Amniotic stem cell (primary cell): ENCODE measurements around the gene TMC8.
"Not testable (repeated sequence)": the region's sequence is repeated elsewhere in the genome, so short reads cannot be mapped to it uniquely, and the experiment has no call there.

Source experiments
- DNase-seq: peaks from one replicate; lab custom pipeline; 2025; lab: John Stamatoyannopoulos, UW

Gene TMC8

DNA sequence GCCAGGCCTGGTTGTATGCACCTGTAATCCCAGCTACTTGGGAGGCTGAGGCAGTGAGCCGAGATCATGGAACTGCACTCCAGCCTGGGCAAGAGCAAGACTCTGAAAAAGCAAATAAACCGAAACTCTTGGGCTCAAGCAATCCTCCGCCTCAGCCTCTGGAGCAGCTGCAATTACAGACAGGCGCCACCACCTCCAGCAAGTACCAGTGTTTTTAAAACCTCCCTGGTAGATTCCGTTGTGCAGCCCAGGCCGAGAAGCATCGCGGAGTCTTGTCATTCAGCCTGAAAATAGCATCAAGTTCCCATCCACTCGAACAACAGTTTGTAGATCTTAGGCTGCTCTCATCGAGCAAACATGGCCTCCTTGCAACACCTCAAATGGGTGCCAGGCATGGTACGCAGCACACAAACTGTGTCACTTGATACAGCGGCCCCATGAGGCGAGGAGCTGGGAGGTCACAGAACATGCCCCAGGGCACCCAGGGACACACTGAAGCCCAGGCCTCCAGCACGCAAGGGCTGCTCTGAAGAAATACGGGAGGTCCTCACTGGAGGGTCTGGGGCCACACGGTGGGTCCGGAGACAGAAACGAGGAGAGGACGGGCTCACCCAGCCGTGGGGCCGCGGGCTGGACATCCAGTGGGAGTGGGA is 20.1 kb upstream of the TMC8 start:
- no peak for DNase-seq

DNA sequence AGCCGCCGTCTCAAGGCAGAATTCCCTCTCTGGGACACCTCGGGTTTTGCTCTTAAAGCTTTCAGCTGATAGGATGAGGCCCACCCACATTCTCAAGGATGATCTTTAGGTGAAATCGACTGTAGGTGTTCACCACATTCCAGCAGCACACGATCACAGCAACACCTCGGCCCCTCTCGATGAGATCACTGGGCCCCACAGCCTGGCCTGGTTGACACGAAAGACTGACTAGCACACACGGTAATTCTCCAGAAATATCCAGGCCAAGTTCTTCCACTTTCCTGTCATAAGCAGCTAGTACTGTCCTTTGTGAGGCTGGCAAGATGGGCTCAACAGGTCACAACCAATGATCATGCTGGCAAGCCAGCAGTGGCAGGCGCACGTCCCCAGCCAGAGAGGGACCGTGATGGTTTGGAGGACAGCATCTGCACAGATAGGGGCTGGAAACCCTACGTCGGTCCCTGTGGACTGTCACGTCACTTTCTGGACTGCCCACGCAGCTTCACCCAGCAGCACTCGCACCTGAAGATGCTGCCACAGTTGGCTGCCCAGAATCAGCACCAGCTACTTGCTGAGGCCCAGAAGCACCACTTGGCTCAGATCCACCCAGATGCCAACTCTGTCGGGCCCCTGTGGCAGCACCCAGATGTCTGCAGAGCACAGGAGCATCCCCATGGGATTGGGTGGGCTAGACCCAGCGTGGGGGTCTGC is 19.4 kb upstream of the TMC8 start:
- no peak for DNase-seq

GRCh38 chr17:78111727-78112517 is 18.6 kb upstream of the TMC8 start:
- no peak for DNase-seq

GRCh38 chr17:78112518-78113471 is 17.8 kb upstream of the TMC8 start:
- no peak for DNase-seq

- DNase-seq, result no peak
These were observed 16.5 kb upstream of the TMC8 start for GRCh38 chr17:78113804-78114785.

DNA sequence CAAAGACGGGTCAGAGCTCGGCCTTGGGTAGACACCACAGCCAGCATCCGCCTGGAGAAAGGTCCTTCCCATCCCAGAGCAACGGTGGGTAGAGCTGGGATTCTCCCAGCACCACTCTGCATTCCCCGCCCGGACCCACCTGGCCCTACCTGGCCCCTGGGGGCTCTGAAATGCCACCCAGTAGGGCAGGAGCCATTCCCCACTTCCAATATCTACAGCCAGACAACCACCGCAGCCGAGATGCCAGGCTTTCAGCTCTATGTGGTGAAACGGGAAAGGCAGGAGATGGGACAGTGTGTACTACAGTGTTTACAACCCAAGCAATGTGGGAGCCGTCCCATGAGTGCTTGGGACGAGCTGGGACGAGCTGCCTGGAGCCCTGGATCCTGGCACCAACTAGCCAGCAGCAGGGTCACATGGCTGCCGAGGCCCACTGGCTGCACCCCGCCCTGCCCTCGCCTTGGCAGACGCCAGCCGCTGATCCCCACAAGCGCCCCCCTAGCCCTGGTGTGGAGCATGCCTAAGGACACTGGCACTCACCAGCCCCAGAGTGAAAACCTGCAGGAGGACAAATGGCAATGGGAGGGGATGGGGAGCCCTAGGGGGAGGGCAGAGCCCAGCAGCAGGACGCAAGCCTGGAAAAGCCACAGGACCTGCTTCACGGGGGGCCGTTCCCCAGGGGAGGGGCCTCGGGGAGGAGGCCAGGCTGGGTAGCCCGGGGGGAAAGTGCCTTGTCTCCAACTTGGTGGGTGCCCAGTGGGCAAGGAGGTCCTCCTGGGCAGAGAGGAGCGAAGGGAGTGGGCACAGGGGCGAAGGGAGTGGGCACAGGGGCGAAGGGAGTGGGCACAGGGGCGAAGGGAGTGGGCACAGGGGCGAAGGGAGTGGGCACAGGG is 15.5 kb upstream of the TMC8 start:
- DNase-seq, result no peak

- not testable (repeated sequence) for DNase-seq
These were observed 14.8 kb upstream of the TMC8 start for GRCh38 chr17:78115803-78116202.

GRCh38 chr17:78116411-78116810 is 14.2 kb upstream of the TMC8 start:
- DNase-seq, result no peak

DNA sequence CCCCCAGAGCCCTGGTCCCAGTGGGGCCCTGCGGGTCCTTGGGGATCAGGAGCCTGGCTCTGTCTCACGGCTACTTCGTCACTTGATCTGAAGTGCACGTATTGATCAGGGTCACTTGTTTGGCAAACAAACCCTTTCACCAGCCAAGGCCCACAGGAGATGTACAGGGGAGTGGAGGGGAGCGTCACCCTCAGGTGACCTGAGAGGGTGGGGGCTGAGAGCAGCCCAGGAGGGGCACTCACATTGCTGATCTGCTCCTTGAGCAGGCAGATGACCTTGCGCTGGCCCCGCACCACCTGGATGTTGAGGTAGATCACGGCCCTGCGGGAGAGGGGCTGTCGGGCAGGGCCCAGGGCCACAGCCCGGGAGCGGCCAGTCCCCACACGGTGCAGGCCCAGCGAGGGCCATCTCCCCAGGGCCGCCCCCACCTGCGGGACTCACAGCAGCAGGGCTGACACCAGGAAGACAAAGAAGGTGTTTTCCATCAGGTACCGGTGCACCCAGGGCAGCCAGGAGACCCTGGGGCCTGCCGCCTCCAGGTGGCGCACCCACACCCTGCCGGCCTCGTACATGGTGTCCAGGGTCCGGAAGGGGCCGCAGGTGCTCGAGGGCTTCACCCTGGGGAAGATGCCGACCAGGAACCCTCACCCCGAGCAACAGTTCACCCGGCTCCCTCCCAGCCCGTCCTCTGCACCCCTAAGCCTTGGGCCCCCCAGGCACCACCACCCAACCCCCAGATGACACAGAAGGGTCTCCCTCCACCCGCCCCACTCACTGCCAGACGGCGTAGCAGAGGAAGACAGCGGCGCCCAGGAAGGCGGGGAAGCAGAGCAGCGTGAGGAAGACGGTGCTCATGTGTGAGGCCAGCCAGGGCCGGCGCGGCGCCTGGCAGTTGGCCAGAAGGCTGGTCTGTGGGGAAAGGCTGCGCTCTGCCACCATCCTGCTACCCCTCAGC is 13.3 kb upstream of the TMC8 start:
- no peak for DNase-seq

DNA sequence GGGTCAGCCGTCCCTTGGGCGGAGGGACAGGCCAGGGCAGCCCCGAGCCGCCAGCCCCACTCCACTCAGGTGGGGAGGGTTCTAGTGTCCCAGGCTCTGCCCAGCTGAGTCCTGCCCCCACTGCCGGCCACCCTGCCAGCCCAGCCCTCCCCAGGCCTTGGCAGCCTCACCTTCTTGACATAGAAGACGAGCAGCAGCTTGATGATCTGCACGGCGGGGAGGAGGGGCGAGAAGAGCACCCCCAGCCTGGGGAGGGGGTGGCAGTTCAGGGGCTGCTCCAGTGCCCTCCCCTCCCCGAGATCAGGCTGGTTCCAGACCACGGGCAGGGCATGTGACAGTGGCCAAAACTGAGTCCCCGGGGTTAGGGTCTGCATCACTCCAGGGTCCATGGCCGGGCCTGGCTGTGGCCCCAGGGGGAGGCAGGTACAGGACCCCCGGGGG is 11.8 kb upstream of the TMC8 start:
- DNase-seq, result no peak

DNA sequence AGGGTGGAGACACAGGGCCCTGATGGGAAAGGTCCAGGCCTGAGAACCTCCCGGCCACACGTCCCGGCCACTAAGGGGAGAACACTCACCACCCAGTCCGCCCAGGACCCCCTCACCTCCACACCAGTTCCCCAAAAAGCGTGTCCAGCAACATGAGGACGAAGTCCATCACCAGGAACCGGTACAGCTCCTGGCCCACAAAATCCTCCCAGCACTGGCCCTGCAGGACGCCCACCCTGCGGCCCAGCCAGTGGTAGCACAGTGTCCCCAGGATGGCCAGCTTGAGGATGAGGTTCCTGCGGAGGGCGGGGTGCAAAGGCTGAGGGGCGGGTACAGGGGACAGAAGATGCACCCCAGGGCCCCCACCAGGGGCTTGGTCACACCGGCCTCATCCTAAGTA is 10.0 kb upstream of the TMC8 start:
- no peak for DNase-seq

GRCh38 chr17:78120971-78121800 is 9.4 kb upstream of the TMC8 start:
- no peak for DNase-seq

- no peak for DNase-seq
These were observed 8.8 kb upstream of the TMC8 start for GRCh38 chr17:78121801-78122215.

- DNase-seq, result no peak
These were observed 8.2 kb upstream of the TMC8 start for GRCh38 chr17:78122216-78122930.

GRCh38 chr17:78122931-78123249 is 7.7 kb upstream of the TMC8 start:
- DNase-seq, result no peak

GRCh38 chr17:78123258-78123929 is 7.2 kb upstream of the TMC8 start:
- no peak for DNase-seq
